Measurements from ENCODE around the gene GRIK2. TPM values are rescaled to one million over a fixed set of nuclear protein-coding genes. Genes with fewer than 3 reads are reported as not detected.

The GRIK2 gene
- total RNA-seq, 1 experiment from 2014 or later, result 0.29 TPM

GRCh38 chr6:101832371-101832770 is 438.9 kb downstream of the GRIK2 start:
- DNase-seq, result no peak
- CTCF ChIA-PET, result no interaction called here
- TF ChIP-seq CTCF (IDR thresholded peaks at IDR 0.05; ENCODE audit: insufficient read depth in 1 of 2, low read depth in 1 of 2, low read length in 1 of 2, severe bottlenecking in 1 of 2, unreplicated experiment in 1 of 2), result no peak
- H3K27me3 Mint-ChIP-seq (ENCODE audit: insufficient read depth, unreplicated experiment), result no peaks in the 10 kb centered on the region
- Histone ChIP-seq H3K36me3 (ENCODE audit: control insufficient read depth, insufficient read depth, low read length) (no peaks in the 10 kb centered on the region), H3K4me3 (ENCODE audit: low read depth, low read length) (no peak overlapping the region), H3K4me1 (no peaks in the 10 kb centered on the region), H3K9me3 (0 out of 2 replicates have a peak, but pooled peaks cover 3% of the 10 kb centered on the region), H3K27me3 (replicated peaks; ENCODE audit: control insufficient read depth, insufficient read depth, low read length) (no peaks in the 10 kb centered on the region)
- no peaks in the 10 kb centered on the region for H3K4me1 Mint-ChIP-seq (ENCODE audit: low read depth, unreplicated experiment)
- H3K4me3 Mint-ChIP-seq (ENCODE audit: unreplicated experiment), result no peak overlapping the region
- POLR2A ChIA-PET, result no interaction called here
- BruUV-seq (replicated peaks), result no TSS peak
- no peak overlapping the region for H3K27ac Mint-ChIP-seq (ENCODE audit: unreplicated experiment)
- no peaks in the 10 kb centered on the region for H3K36me3 Mint-ChIP-seq (ENCODE audit: insufficient read depth, unreplicated experiment)
- intact Hi-C loops (cut with micrococcal nuclease; ENCODE audit: unreplicated experiment), result no loop called here
- H3K9me3 Mint-ChIP-seq (ENCODE audit: unreplicated experiment), result peaks cover 19% of the 10 kb centered on the region

DNA sequence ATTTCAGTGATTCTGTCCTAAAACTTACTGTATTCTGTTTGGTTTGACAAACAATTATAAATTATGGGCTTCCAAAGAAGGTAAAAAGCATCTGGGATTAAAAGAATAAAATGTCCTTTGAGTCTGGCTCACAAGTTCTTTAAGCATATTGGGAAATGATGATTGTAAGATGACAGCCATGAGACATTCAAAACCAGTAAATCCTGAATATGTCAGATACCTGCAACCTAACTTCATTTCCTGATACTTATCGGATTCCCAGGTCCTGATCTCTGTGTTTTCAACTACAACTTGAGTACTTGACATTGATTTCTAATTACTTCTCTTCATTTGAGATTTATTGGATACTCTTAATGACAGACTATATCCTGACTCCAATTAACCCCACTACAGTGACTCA is 446.6 kb downstream of the GRIK2 start:
- BruUV-seq (replicated peaks), result no TSS peak
- intact Hi-C loops (cut with micrococcal nuclease; ENCODE audit: unreplicated experiment), result loop anchor here (10.0 kb wide), 1 partner anchor 1285 kb away; no protein-coding TSS in a partner anchor
- Mint-ChIP-seq H3K36me3 (ENCODE audit: insufficient read depth, unreplicated experiment) (no peaks in the 10 kb centered on the region), H3K4me3 (ENCODE audit: unreplicated experiment) (no peak overlapping the region), H3K27me3 (ENCODE audit: insufficient read depth, unreplicated experiment) (no peaks in the 10 kb centered on the region), H3K27ac (ENCODE audit: unreplicated experiment) (no peak overlapping the region), H3K4me1 (ENCODE audit: low read depth, unreplicated experiment) (no peaks in the 10 kb centered on the region), H3K9me3 (ENCODE audit: unreplicated experiment) (no peaks in the 10 kb centered on the region)
- Histone ChIP-seq H3K36me3 (ENCODE audit: control insufficient read depth, insufficient read depth, low read length) (no peaks in the 10 kb centered on the region), H3K4me1 (no peaks in the 10 kb centered on the region), H3K4me3 (ENCODE audit: low read depth, low read length) (no peak overlapping the region), H3K9me3 (no peaks in the 10 kb centered on the region), H3K27me3 (replicated peaks; ENCODE audit: control insufficient read depth, insufficient read depth, low read length) (no peaks in the 10 kb centered on the region)
- DNase-seq, result no peak
- TF ChIP-seq CTCF (IDR thresholded peaks at IDR 0.05; ENCODE audit: insufficient read depth in 1 of 2, low read depth in 1 of 2, low read length in 1 of 2, severe bottlenecking in 1 of 2, unreplicated experiment in 1 of 2), result no peak
- POLR2A ChIA-PET, result no interaction called here
- CTCF ChIA-PET, result no interaction called here

GRCh38 chr6:101845172-101845571 is 451.7 kb downstream of the GRIK2 start:
- Mint-ChIP-seq H3K27me3 (ENCODE audit: insufficient read depth, unreplicated experiment) (no peaks in the 10 kb centered on the region), H3K27ac (ENCODE audit: unreplicated experiment) (no peak overlapping the region), H3K36me3 (ENCODE audit: insufficient read depth, unreplicated experiment) (no peaks in the 10 kb centered on the region), H3K4me1 (ENCODE audit: low read depth, unreplicated experiment) (no peaks in the 10 kb centered on the region), H3K4me3 (ENCODE audit: unreplicated experiment) (no peak overlapping the region), H3K9me3 (ENCODE audit: unreplicated experiment) (no peaks in the 10 kb centered on the region)
- DNase-seq, result no peak
- CTCF ChIA-PET, result no interaction called here
- Histone ChIP-seq H3K4me3 (ENCODE audit: low read depth, low read length) (no peak overlapping the region), H3K9me3 (no peaks in the 10 kb centered on the region), H3K36me3 (ENCODE audit: control insufficient read depth, insufficient read depth, low read length) (no peaks in the 10 kb centered on the region), H3K27me3 (replicated peaks; ENCODE audit: control insufficient read depth, insufficient read depth, low read length) (no peaks in the 10 kb centered on the region), H3K4me1 (no peaks in the 10 kb centered on the region)
- no peak for TF ChIP-seq CTCF (IDR thresholded peaks at IDR 0.05; ENCODE audit: insufficient read depth in 1 of 2, low read depth in 1 of 2, low read length in 1 of 2, severe bottlenecking in 1 of 2, unreplicated experiment in 1 of 2)
- POLR2A ChIA-PET, result no interaction called here
- intact Hi-C loops (cut with micrococcal nuclease; ENCODE audit: unreplicated experiment), result loop anchor here (10.0 kb wide), 1 partner anchor 1280 kb away; no protein-coding TSS in a partner anchor
- BruUV-seq (replicated peaks), result no TSS peak
